Hepatocyte (in vitro differentiated cells): Measurements from ENCODE around the gene REST. TPM values are rescaled to one million over a fixed set of nuclear protein-coding genes. Genes with fewer than 3 reads are reported as not detected.

Source experiments
- DNase-seq: peaks from one replicate; pipeline ENCODE4 v3.0.0-alpha.2; 2016; ENCODE audit warnings: low spot score
- H2AFZ ChIP-seq: fragments of 200-600 bp; sonication (generic); 2 replicates; pipeline ENCODE4 v1.6.0; 2016; ENCODE audit warnings: antibody characterized with exemption, mild to moderate bottlenecking
- H3K27ac ChIP-seq: fragments of 200-600 bp; sonication (generic); 2 replicates; pipeline ENCODE4 v1.5.1; 2016; ENCODE audit warnings: mild to moderate bottlenecking
- H3K27me3 ChIP-seq: fragments of 200-600 bp; sonication (generic); 2 replicates; pipeline ENCODE4 v1.6.1; 2016
- H3K36me3 ChIP-seq: fragments of 200-600 bp; sonication (generic); replicated peaks from 2 replicates; pipeline ENCODE4 v1.5.1; 2016; ENCODE audit warnings: low read depth; ENCODE audit not compliant: insufficient read depth
- H3K4me1 ChIP-seq: fragments of 200-600 bp; sonication (generic); 2 replicates; pipeline ENCODE4 v1.5.1; 2016; ENCODE audit warnings: mild to moderate bottlenecking, moderate library complexity; ENCODE audit not compliant: insufficient read depth
- H3K4me2 ChIP-seq: fragments of 200-600 bp; sonication (generic); 2 replicates; pipeline ENCODE4 v1.6.0; 2016
- H3K4me3 ChIP-seq: fragments of 200-600 bp; sonication (generic); 2 replicates; pipeline ENCODE4 v1.5.1; 2016; ENCODE audit warnings: mild to moderate bottlenecking
- H3K79me2 ChIP-seq: fragments of 200-600 bp; sonication (generic); 2 replicates; pipeline ENCODE4 v1.6.0; 2017; ENCODE audit warnings: mild to moderate bottlenecking
- H3K9me2 ChIP-seq: fragments of 200-600 bp; sonication (generic); replicated peaks from 2 replicates; pipeline ENCODE4 v1.6.0; 2017; ENCODE audit warnings: mild to moderate bottlenecking; ENCODE audit not compliant: insufficient read depth
- H3K9me3 ChIP-seq: fragments of 200-600 bp; sonication (generic); 2 replicates; pipeline ENCODE4 v1.5.1; 2016; ENCODE audit warnings: low read depth, mild to moderate bottlenecking
- H4K20me1 ChIP-seq: fragments of 200-600 bp; sonication (generic); 2 replicates; pipeline ENCODE4 v1.6.0; 2016; ENCODE audit warnings: mild to moderate bottlenecking; ENCODE audit not compliant: insufficient read depth, poor library complexity, severe bottlenecking
- CTCF ChIP-seq: fragments of 200-600 bp; sonication (generic); IDR thresholded peaks from 2 replicates; pipeline ENCODE4 v1.5.1; 2016; ENCODE audit warnings: antibody characterized with exemption, mild to moderate bottlenecking; ENCODE audit not compliant: poor library complexity
- EZH2 ChIP-seq: fragments of 200-600 bp; sonication (generic); IDR thresholded peaks from 2 replicates; pipeline ENCODE4 v1.6.1; 2016; ENCODE audit warnings: antibody characterized with exemption, mild to moderate bottlenecking, borderline replicate concordance
- EZH2phosphoT487 ChIP-seq: fragments of 200-600 bp; sonication (generic); IDR thresholded peaks from one replicate; pipeline ENCODE4 v1.6.1; 2018; ENCODE audit warnings: antibody characterized with exemption, mild to moderate bottlenecking, low read depth, moderate library complexity; ENCODE audit not compliant: unreplicated experiment, severe bottlenecking
- WGBS: methylation state at CpG from one replicate; pipeline ENCODE4 v1.1.6; 2016; ENCODE audit warnings: low lambda C conversion rate; ENCODE audit errors: missing lambda C conversion rate; 5-methylcytosine and 5-hydroxymethylcytosine counted together
- polyA plus RNA-seq: library from polyadenylated mRNA; unstranded; fragments of >200 nt; fragmentation: Nextera tagmentation; extraction: Ambion mirVana; gene quantifications from 2 replicates; pipeline ENCODE4 v1.2.1, GENCODE V29; 2016
- total RNA-seq: library from RNA; depleted of rRNA; stranded (reverse); fragments of >200 nt; gene quantifications from 2 replicates; pipeline ENCODE4 v1.2.3, GENCODE V29; 2014

Gene REST
- total and polyA plus RNA-seq, 2 experiments from 2014 or later = 50.5 to 64.0 TPM

DNA sequence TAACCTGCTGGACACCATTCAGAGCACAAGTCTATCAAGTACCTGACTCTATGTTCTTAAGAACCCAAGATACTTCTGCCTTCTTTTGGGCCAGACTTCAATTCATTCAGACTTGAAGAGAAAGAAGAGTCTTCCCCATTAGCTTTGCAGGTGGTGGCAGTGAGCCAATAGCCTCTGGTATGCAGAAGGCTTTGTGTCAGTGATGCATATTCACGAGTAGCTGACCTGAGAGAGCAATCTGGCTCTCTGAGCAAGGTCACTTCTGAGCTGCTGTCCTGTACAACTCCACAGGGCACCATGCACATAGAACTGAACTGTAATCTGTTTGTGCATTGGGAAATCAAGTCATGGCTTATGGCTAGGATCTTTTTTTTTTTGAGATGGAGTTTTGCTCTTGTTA is 46.3 kb upstream of the REST start:
- Histone ChIP-seq H3K27me3 (no peaks in the 10 kb centered on the region), H3K4me1 (no peaks in the 10 kb centered on the region), H3K9me3 (no peaks in the 10 kb centered on the region), H3K79me2 (no peaks in the 10 kb centered on the region), H3K4me3 (no peak overlapping the region), H2AFZ (no peak overlapping the region), H3K9me2 (no peaks in the 10 kb centered on the region), H3K4me2 (no peak overlapping the region), H3K36me3 (no peaks in the 10 kb centered on the region), H3K27ac (no peak overlapping the region), H4K20me1 (no peaks in the 10 kb centered on the region)
- WGBS = 32% methylated on average over 1 of the region's 1 CpG
- peak; percentile 11 for DNase-seq
- no peak for TF ChIP-seq EZH2
- TF ChIP-seq EZH2phosphoT487 = no peak
- no peak for TF ChIP-seq CTCF

DNA sequence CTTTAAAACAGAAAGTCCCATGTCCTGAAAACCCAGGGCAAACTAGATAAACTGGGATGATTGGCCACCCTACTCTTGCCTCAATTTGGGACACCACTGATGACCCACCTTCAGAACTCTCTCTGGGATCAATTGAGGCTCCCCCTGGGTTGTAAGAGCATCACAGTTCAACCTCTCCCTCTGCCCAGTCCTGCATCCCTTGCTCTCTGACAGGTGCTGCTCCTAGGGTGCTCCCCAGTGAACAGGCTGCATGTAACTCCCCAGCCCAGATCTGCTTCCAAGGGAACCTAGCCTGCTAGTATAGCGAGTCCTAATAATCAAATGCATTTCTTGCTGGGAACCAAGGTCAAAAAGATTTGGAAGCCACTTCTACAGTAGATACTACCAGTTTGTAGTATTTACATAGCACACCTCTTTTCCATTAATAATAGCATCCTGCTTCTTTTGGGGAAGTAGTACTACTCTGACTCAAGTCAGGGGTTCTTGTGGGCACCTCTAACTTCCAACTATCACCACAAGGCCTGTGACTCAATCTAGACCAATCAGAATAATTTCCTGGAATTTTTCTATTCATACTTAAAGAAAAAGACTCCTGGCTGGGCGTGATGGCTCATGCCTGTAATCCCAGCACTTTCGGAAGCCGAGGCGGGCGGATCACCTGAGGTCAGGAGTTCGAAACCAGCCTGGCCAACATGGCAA is 44.1 kb upstream of the REST start:
- Histone ChIP-seq H3K79me2 (no peaks in the 10 kb centered on the region), H3K27me3 (no peaks in the 10 kb centered on the region), H3K36me3 (no peaks in the 10 kb centered on the region), H4K20me1 (no peaks in the 10 kb centered on the region), H2AFZ (no peak overlapping the region), H3K4me2 (no peak overlapping the region), H3K4me3 (no peak overlapping the region), H3K9me2 (no peaks in the 10 kb centered on the region), H3K9me3 (no peaks in the 10 kb centered on the region), H3K27ac (no peak overlapping the region), H3K4me1 (no peaks in the 10 kb centered on the region)
- DNase-seq = no peak
- TF ChIP-seq EZH2phosphoT487 (no peak), CTCF (no peak), EZH2 (no peak)
- WGBS = 97% methylated on average over 7 of the region's 7 CpGs

DNA sequence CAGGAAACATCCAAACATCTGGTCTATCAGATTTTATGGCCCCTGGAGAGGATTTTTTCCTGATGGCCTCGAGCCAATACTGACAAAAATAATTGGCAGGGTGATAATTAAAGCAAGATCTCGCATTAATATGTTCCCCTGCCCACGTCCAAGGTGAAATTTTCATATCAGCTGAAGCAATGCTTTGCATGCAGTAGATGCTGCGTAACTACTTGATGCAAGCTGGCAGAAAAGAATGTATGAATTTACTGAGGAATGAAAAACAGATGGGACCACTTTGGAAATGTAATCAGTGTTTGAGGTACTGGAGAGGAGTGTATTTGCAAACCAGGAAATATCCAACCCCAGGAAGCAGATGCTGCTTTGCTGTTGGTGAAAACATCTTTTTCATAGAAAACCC is 36.8 kb upstream of the REST start:
- H3K27me3 ChIP-seq = no peaks in the 10 kb centered on the region
- peak overlapping the region; percentile 90 for H3K27ac ChIP-seq
- H3K79me2 ChIP-seq = no peaks in the 10 kb centered on the region
- TF ChIP-seq EZH2phosphoT487 (no peak), EZH2 (no peak), CTCF (no peak)
- peak overlapping the region; percentile 70 for H3K4me2 ChIP-seq
- H2AFZ ChIP-seq = no peak overlapping the region
- 43% methylated on average over 4 of the region's 4 CpGs for WGBS
- no peaks in the 10 kb centered on the region for H3K36me3 ChIP-seq
- no peaks in the 10 kb centered on the region for H3K9me3 ChIP-seq
- DNase-seq = peak; percentile 8
- peaks cover 5% of the 10 kb centered on the region for H3K4me1 ChIP-seq
- no peak overlapping the region for H3K4me3 ChIP-seq
- H4K20me1 ChIP-seq = no peaks in the 10 kb centered on the region
- H3K9me2 ChIP-seq = no peaks in the 10 kb centered on the region
